Type B pancreatic cell (in vitro differentiated cells): ENCODE data around the gene PIN1. TPM values are rescaled to one million over a fixed set of nuclear protein-coding genes. Genes with fewer than 3 reads are reported as not detected.

Experiments
- DNase-seq: peaks from one replicate; pipeline ENCODE4 v3.0.0; 2021; ENCODE audit warnings: mixed read lengths; ENCODE audit not compliant: unreplicated experiment; ENCODE audit errors: extremely low spot score
- H3K27ac Mint-ChIP-seq: 2 replicates; pipeline ENCODE4 v1.8.0; 2021; ENCODE audit warnings: mild to moderate bottlenecking, mixed read lengths
- H3K27me3 Mint-ChIP-seq: 2 replicates; pipeline ENCODE4 v1.8.0; 2021; ENCODE audit warnings: mixed read lengths
- H3K36me3 Mint-ChIP-seq: 2 replicates; pipeline ENCODE4 v1.8.0; 2021; ENCODE audit warnings: mixed read lengths
- H3K4me1 Mint-ChIP-seq: one replicate; pipeline ENCODE4 v1.8.0; 2021; ENCODE audit warnings: mixed read lengths; ENCODE audit not compliant: unreplicated experiment
- H3K4me3 Mint-ChIP-seq: 2 replicates; pipeline ENCODE4 v1.8.0; 2021; ENCODE audit warnings: mild to moderate bottlenecking, mixed read lengths
- H3K9me3 Mint-ChIP-seq: 2 replicates; pipeline ENCODE4 v1.8.0; 2021; ENCODE audit warnings: mixed read lengths
- total RNA-seq: library from RNA; stranded (reverse); gene quantifications from 2 replicates; pipeline ENCODE4 v1.2.1, GENCODE V29; 2021; ENCODE audit warnings: low replicate concordance
- TF ChIP-seq, protein P1 (sequence below): fragments of 200-600 bp; sonication (generic); conservative IDR thresholded peaks from 2 replicates; pipeline ENCODE4 v1.5.0; 2021; ENCODE audit warnings: antibody characterized with exemption, mild to moderate bottlenecking

PIN1 gene
- total RNA-seq, 1 donor from 2014 or later: 69.6 TPM

GRCh38 chr19:9891609-9892373, 56.7 kb downstream of the PIN1 start:
- Mint-ChIP-seq H3K36me3 (peaks cover 4% of the 10 kb centered on the region), H3K4me3 (no peak overlapping the region), H3K9me3 (no peaks in the 10 kb centered on the region), H3K4me1 (no peaks in the 10 kb centered on the region), H3K27me3 (no peaks in the 10 kb centered on the region), H3K27ac (no peak overlapping the region)
- TF ChIP-seq, protein P1, sequence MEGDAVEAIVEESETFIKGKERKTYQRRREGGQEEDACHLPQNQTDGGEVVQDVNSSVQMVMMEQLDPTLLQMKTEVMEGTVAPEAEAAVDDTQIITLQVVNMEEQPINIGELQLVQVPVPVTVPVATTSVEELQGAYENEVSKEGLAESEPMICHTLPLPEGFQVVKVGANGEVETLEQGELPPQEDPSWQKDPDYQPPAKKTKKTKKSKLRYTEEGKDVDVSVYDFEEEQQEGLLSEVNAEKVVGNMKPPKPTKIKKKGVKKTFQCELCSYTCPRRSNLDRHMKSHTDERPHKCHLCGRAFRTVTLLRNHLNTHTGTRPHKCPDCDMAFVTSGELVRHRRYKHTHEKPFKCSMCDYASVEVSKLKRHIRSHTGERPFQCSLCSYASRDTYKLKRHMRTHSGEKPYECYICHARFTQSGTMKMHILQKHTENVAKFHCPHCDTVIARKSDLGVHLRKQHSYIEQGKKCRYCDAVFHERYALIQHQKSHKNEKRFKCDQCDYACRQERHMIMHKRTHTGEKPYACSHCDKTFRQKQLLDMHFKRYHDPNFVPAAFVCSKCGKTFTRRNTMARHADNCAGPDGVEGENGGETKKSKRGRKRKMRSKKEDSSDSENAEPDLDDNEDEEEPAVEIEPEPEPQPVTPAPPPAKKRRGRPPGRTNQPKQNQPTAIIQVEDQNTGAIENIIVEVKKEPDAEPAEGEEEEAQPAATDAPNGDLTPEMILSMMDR: no peak
- no peak for DNase-seq

Other genes with a start within 250 kb of the PIN1 start
- gene ZNF561, start 214.1 kb upstream of the PIN1 start, total RNA-seq: 86.2 and 93.7 TPM in 2 replicates
- gene ZNF562, start 160.2 kb upstream of the PIN1 start, total RNA-seq: 22.5 and 24.4 TPM in 2 replicates
- 9.8 and 17.4 TPM in 2 replicates for gene ZNF846, start 66.6 kb upstream of the PIN1 start, total RNA-seq
- gene FBXL12, start 16.2 kb upstream of the PIN1 start, total RNA-seq: 27.8 and 31.4 TPM in 2 replicates
- gene UBL5, start 7.4 kb upstream of the PIN1 start, total RNA-seq: 347 and 362 TPM in 2 replicates
- 33.1 and 38.6 TPM in 2 replicates for gene OLFM2, start 101.2 kb downstream of the PIN1 start, total RNA-seq
- gene COL5A3, start 175.2 kb downstream of the PIN1 start, total RNA-seq: 1.1 and 6.2 TPM in 2 replicates
- gene RDH8, start 178.2 kb downstream of the PIN1 start, total RNA-seq: not detected in 2 replicates